ENCODE results near the gene PRR15. TPM values are rescaled to one million over a fixed set of nuclear protein-coding genes. Genes with fewer than 3 reads are reported as not detected.

The PRR15 gene
- total RNA-seq, 2 donors from 2014 or later = 2.7 to 3.7 TPM

- H3K27ac ChIP-seq (ENCODE audit: low read depth, low read length) = no peak overlapping the region
- H3K4me1 ChIP-seq (ENCODE audit: control insufficient read depth, insufficient read depth, low read length) = peaks cover 10% of the 10 kb centered on the region
- no peaks in the 10 kb centered on the region for H3K9me3 ChIP-seq (ENCODE audit: control insufficient read depth, low read length)
- no peak for DNase-seq
- peaks cover 1% of the 10 kb centered on the region for H3K27me3 Mint-ChIP-seq (ENCODE audit: insufficient read depth)
- no peak overlapping the region for H3K4me3 ChIP-seq (ENCODE audit: low read length)
- H3K4me3 Mint-ChIP-seq = no peak overlapping the region
- H3K9me3 Mint-ChIP-seq = no peaks in the 10 kb centered on the region
- no peak for TF ChIP-seq CTCF (conservative IDR thresholded peaks at IDR 0.05)
- WGBS, 2 experiments (ENCODE audit: insufficient coverage in 1 of 2, insufficient read length in 1 of 2) = 100% methylated on average over 2 of the region's 2 CpGs; no CpG with 5 or more reads in 1 of the 2 experiments
- peaks cover 18% of the 10 kb centered on the region for H3K4me1 Mint-ChIP-seq
- H3K27ac Mint-ChIP-seq = no peak overlapping the region
- no peaks in the 10 kb centered on the region for H3K36me3 Mint-ChIP-seq (ENCODE audit: low read depth)
- no peaks in the 10 kb centered on the region for H3K27me3 ChIP-seq (ENCODE audit: control insufficient read depth, insufficient read depth, low read length, poor library complexity, severe bottlenecking)
- no peak overlapping the region for H3K9ac ChIP-seq (ENCODE audit: extremely low read depth, low read length, poor library complexity, severe bottlenecking)
- no peaks in the 10 kb centered on the region for H3K36me3 ChIP-seq (ENCODE audit: control insufficient read depth, insufficient read depth, low read length)
Observed at GRCh38 chr7:29597266-29597665, 33.6 kb downstream of the PRR15 start.

DNA sequence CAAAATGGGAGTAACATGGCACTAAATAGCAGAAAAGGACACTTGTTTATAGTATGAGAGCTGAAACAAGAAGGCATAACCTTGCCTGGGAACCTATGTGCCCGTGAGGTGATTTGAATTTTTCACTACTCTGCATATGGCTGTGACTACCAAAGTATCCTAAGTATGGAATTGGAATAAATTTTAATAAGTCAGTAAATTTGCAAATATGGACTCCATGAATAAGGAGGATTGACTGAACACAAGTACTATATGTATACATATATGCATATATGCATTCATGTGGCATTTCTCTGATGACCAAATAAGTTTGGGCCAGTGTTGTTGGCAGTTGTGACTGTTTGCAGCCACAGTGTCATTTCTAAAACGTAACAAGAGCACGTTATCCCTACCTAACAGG is 34.5 kb downstream of the PRR15 start:
- Mint-ChIP-seq H3K36me3 (ENCODE audit: low read depth) (no peaks in the 10 kb centered on the region), H3K27me3 (ENCODE audit: insufficient read depth) (peaks cover 1% of the 10 kb centered on the region), H3K27ac (no peak overlapping the region), H3K4me3 (no peak overlapping the region), H3K9me3 (no peaks in the 10 kb centered on the region), H3K4me1 (peaks cover 18% of the 10 kb centered on the region)
- DNase-seq = no peak
- H3K9me3 ChIP-seq (ENCODE audit: control insufficient read depth, low read length) = no peaks in the 10 kb centered on the region
- no peaks in the 10 kb centered on the region for H3K27me3 ChIP-seq (ENCODE audit: control insufficient read depth, insufficient read depth, low read length, poor library complexity, severe bottlenecking)
- no peak for TF ChIP-seq CTCF (conservative IDR thresholded peaks at IDR 0.05)
- no peaks in the 10 kb centered on the region for H3K36me3 ChIP-seq (ENCODE audit: control insufficient read depth, insufficient read depth, low read length)
- 91 to 100% methylated on average over 2 to 3 of the region's 3 CpGs for WGBS, 2 experiments (ENCODE audit: insufficient coverage in 1 of 2, insufficient read length in 1 of 2)
- H3K9ac ChIP-seq (ENCODE audit: extremely low read depth, low read length, poor library complexity, severe bottlenecking) = no peak overlapping the region
- H3K4me3 ChIP-seq (ENCODE audit: low read length) = no peak overlapping the region
- H3K4me1 ChIP-seq (ENCODE audit: control insufficient read depth, insufficient read depth, low read length) = peaks cover 10% of the 10 kb centered on the region
- no peak overlapping the region for H3K27ac ChIP-seq (ENCODE audit: low read depth, low read length)

DNA sequence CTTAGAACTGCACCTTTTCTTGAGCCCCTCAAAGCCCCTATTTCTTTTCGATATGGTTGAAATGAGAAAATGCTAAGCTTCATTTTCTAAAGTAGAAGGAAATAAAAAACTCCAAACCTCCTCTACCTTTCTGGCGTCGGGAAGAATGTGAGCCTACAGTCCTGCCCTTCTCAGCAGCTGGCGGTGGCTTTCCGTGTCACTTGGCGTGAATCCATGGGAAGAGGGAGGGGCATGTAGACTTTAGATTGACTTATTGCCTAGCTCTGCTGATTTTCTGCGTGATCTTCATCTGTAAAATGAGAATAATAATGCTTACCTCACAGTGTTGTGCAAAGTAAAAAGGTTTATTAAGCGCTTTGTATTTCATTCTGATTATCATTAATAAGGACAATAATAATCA is 35.0 kb downstream of the PRR15 start:
- Histone ChIP-seq H3K27ac (ENCODE audit: low read depth, low read length) (no peak overlapping the region), H3K9me3 (ENCODE audit: control insufficient read depth, low read length) (no peaks in the 10 kb centered on the region), H3K4me1 (ENCODE audit: control insufficient read depth, insufficient read depth, low read length) (peaks cover 10% of the 10 kb centered on the region), H3K4me3 (ENCODE audit: low read length) (no peak overlapping the region), H3K36me3 (ENCODE audit: control insufficient read depth, insufficient read depth, low read length) (no peaks in the 10 kb centered on the region), H3K9ac (ENCODE audit: extremely low read depth, low read length, poor library complexity, severe bottlenecking) (no peak overlapping the region), H3K27me3 (ENCODE audit: control insufficient read depth, insufficient read depth, low read length, poor library complexity, severe bottlenecking) (no peaks in the 10 kb centered on the region)
- DNase-seq = no peak
- Mint-ChIP-seq H3K4me1 (peaks cover 18% of the 10 kb centered on the region), H3K4me3 (no peak overlapping the region), H3K9me3 (no peaks in the 10 kb centered on the region), H3K27me3 (ENCODE audit: insufficient read depth) (peaks cover 1% of the 10 kb centered on the region), H3K36me3 (ENCODE audit: low read depth) (no peaks in the 10 kb centered on the region), H3K27ac (no peak overlapping the region)
- 80 to 90% methylated on average over 1 to 7 of the region's 8 CpGs for WGBS, 2 experiments (ENCODE audit: insufficient coverage in 1 of 2, insufficient read length in 1 of 2)
- TF ChIP-seq CTCF (conservative IDR thresholded peaks at IDR 0.05) = no peak

Data from endodermal cell (in vitro differentiated cells).